HepG2 (cell line): ENCODE measurements around the gene ARID5B. TPM values are rescaled to one million over a fixed set of nuclear protein-coding genes. Genes with fewer than 3 reads are reported as not detected.
A peak's percentile ranks its signal among the peaks of the same experiment; 100 is the strongest.

Source experiments
- GFI1 ChIP-seq: sonication (generic); formaldehyde crosslinking; IDR thresholded peaks from 2 replicates; pipeline ENCODE4 v1.5.0; 2020; ENCODE audit warnings: missing genetic modification reagents, mild to moderate bottlenecking, borderline replicate concordance
- HBP1 ChIP-seq: IDR thresholded peaks from 2 replicates; pipeline ENCODE4 v1.6.1; 2016; ENCODE audit warnings: low read depth, control low read depth
- JUND ChIP-seq: sonication (generic); formaldehyde crosslinking; IDR thresholded peaks from 2 replicates; pipeline ENCODE4 v1.8.0; 2022; ENCODE audit warnings: mild to moderate bottlenecking, missing genetic modification reagents
- MXD4 ChIP-seq: IDR thresholded peaks from 2 replicates; pipeline ENCODE4 v1.6.1; 2016; ENCODE audit warnings: mild to moderate bottlenecking, missing biosample characterization, missing genetic modification reagents
- NFE2 ChIP-seq: sonication (generic); formaldehyde crosslinking; IDR thresholded peaks from 2 replicates; pipeline ENCODE4 v1.4.0; 2020; ENCODE audit warnings: missing genetic modification reagents
- NPAS2 ChIP-seq: sonication (generic); formaldehyde crosslinking; IDR thresholded peaks from 2 replicates; pipeline ENCODE4 v1.8.0; 2022; ENCODE audit warnings: mild to moderate bottlenecking, missing genetic modification reagents, borderline replicate concordance
- NR2F2 ChIP-seq: IDR thresholded peaks from 2 replicates; pipeline ENCODE4 v1.6.1; 2012; ENCODE audit warnings: low read depth, inconsistent platforms, borderline replicate concordance
- RARA ChIP-seq: IDR thresholded peaks from 2 replicates; pipeline ENCODE4 v1.6.1; 2016; ENCODE audit warnings: missing genetic modification reagents, missing compliant biosample characterization
- RBFOX2 ChIP-seq: fragments of 200-400 bp; formaldehyde crosslinking; IDR thresholded peaks from 2 replicates; pipeline ENCODE4 v1.6.1; 2017; ENCODE audit warnings: low read depth, mild to moderate bottlenecking, low read length
- RFX3 ChIP-seq: IDR thresholded peaks from 2 replicates; pipeline ENCODE4 v1.6.1; 2016; ENCODE audit warnings: missing biosample characterization, missing genetic modification reagents
- SOX5 ChIP-seq: IDR thresholded peaks from 2 replicates; pipeline ENCODE4 v1.6.1; 2016; ENCODE audit warnings: borderline replicate concordance
- SSRP1 ChIP-seq: IDR thresholded peaks from 2 replicates; pipeline ENCODE4 v1.6.1; 2016; ENCODE audit warnings: control low read depth
- STAG1 ChIP-seq: sonication (generic); formaldehyde crosslinking; IDR thresholded peaks from 2 replicates; pipeline ENCODE4 v1.4.0; 2020; ENCODE audit warnings: missing genetic modification reagents
- TRAFD1 ChIP-seq: sonication (generic); formaldehyde crosslinking; IDR thresholded peaks from 2 replicates; pipeline ENCODE4 v1.5.1; 2020; ENCODE audit warnings: missing genetic modification reagents, mild to moderate bottlenecking, borderline replicate concordance
- ZBTB21 ChIP-seq: sonication (generic); formaldehyde crosslinking; IDR thresholded peaks from 2 replicates; pipeline ENCODE4 v1.4.0; 2020; ENCODE audit warnings: missing genetic modification reagents
- ZFP91 ChIP-seq: sonication (generic); formaldehyde crosslinking; IDR thresholded peaks from 2 replicates; pipeline ENCODE4 v1.9.0; 2022; ENCODE audit warnings: missing genetic modification reagents, mild to moderate bottlenecking, borderline replicate concordance
- ZFY ChIP-seq: sonication (generic); formaldehyde crosslinking; IDR thresholded peaks from 2 replicates; pipeline ENCODE4 v1.4.0; 2020; ENCODE audit warnings: missing genetic modification reagents
- ZNF235 ChIP-seq: sonication (generic); formaldehyde crosslinking; IDR thresholded peaks from 2 replicates; pipeline ENCODE4 v1.8.1; 2023; ENCODE audit warnings: mild to moderate bottlenecking, missing genetic modification reagents, borderline replicate concordance
- ZNF414 ChIP-seq: sonication (generic); formaldehyde crosslinking; IDR thresholded peaks from 2 replicates; pipeline ENCODE4 v1.5.0; 2020; ENCODE audit warnings: missing genetic modification reagents
- ZNF484 ChIP-seq: sonication (generic); formaldehyde crosslinking; IDR thresholded peaks from 2 replicates; pipeline ENCODE4 v1.5.1; 2020; ENCODE audit warnings: mild to moderate bottlenecking, low read depth, missing genetic modification reagents, borderline replicate concordance
- ZNF547 ChIP-seq: sonication (generic); formaldehyde crosslinking; IDR thresholded peaks from 2 replicates; pipeline ENCODE4 v1.5.1; 2020; ENCODE audit warnings: mild to moderate bottlenecking, missing genetic modification reagents
- ZNF562 ChIP-seq: sonication (generic); formaldehyde crosslinking; IDR thresholded peaks from 2 replicates; pipeline ENCODE4 v1.8.0; 2022; ENCODE audit warnings: missing genetic modification reagents, borderline replicate concordance
- ZNF674 ChIP-seq: sonication (generic); formaldehyde crosslinking; IDR thresholded peaks from 2 replicates; pipeline ENCODE4 v1.5.0; 2020; ENCODE audit warnings: low read depth, mild to moderate bottlenecking, missing genetic modification reagents
- ZNF772 ChIP-seq: sonication (generic); formaldehyde crosslinking; IDR thresholded peaks from 2 replicates; pipeline ENCODE4 v1.5.0; 2020; ENCODE audit warnings: mild to moderate bottlenecking, missing genetic modification reagents
- ZNF850 ChIP-seq: sonication (generic); formaldehyde crosslinking; conservative IDR thresholded peaks from 2 replicates; pipeline ENCODE4 v1.9.0; 2021; ENCODE audit warnings: mild to moderate bottlenecking, missing genetic modification reagents
- polyA plus RNA-seq, 8 experiments: library from polyadenylated mRNA; depleted of rRNA in 3 of 8; stranded (reverse) in 7 of 8; unstranded in 1 of 8; fragments of >200 nt; fragmentation: Illumina TruSeq in 4 of 8; extraction: Trizol in 4 of 8; gene quantifications; 2 replicates each; pipeline versions ENCODE4 v1.2.1 to v1.2.3, GENCODE V29; 2011 to 2016; ENCODE audit warnings: low read depth in 4 of 8, missing spikeins in 1 of 8, mixed read lengths in 1 of 8; ENCODE audit not compliant: insufficient read depth in 1 of 8
- total RNA-seq, 5 experiments: library from RNA; depleted of rRNA; stranded (reverse); fragments of >200 nt; fragmentation: Illumina TruSeq; extraction: Trizol; gene quantifications; 2 replicates each; pipeline ENCODE4 v1.2.3, GENCODE V29; 2016; ENCODE audit warnings: low read depth in 1 of 5

The ARID5B gene
- total and polyA plus RNA-seq, 2 of the 13 experiments (the other 11 are each of a cell fraction or from before 2014, with no cell fraction given) = 6.2 to 21.1 TPM

GRCh38 chr10:62048919-62049623 is 147.6 kb downstream of the ARID5B start (continued):
- TF ChIP-seq ZNF674 (CRISPR knock-in tag) = peak; percentile 83
- TF ChIP-seq ZNF547 (CRISPR knock-in tag) = peak; percentile 89; the same call in 1 of the 2 replicates
- no peak for TF ChIP-seq GFI1
- peak; percentile 79 for TF ChIP-seq RARA (CRISPR knock-in tag)
- TF ChIP-seq SSRP1 = peak; percentile 90; the same call in 1 of the 2 replicates
- no peak for TF ChIP-seq NPAS2 (CRISPR knock-in tag)
- TF ChIP-seq ZNF235 (CRISPR knock-in tag) = no peak
- TF ChIP-seq STAG1 (CRISPR knock-in tag) = no peak
- no peak for TF ChIP-seq ZNF562 (CRISPR knock-in tag)
- 0 out of 2 replicates have a peak, but pooled peaks have one; percentile 52 for TF ChIP-seq HBP1
- no peak for TF ChIP-seq ZBTB21
- TF ChIP-seq ZFP91 (CRISPR knock-in tag) = peak; percentile 89
- peak; percentile 82 for TF ChIP-seq SOX5 (CRISPR knock-in tag)
- peak; percentile 24; the same call in 1 of the 2 replicates for TF ChIP-seq NR2F2
- no peak for TF ChIP-seq NFE2 (CRISPR knock-in tag)
- TF ChIP-seq ZNF772 (CRISPR knock-in tag) = peak; percentile 95
- TF ChIP-seq MXD4 (CRISPR knock-in tag) = peak; percentile 74; the same call in 1 of the 2 replicates
- peak; percentile 86; the same call in 1 of the 2 replicates for TF ChIP-seq TRAFD1
- TF ChIP-seq RFX3 (CRISPR knock-in tag) = no peak
- no peak for TF ChIP-seq ZNF484 (CRISPR knock-in tag)
- TF ChIP-seq ZFY (CRISPR knock-in tag) = peak; percentile 61
- peak; percentile 36; the same call in 1 of the 2 replicates for TF ChIP-seq JUND
- peak; percentile 29; the same call in 1 of the 2 replicates for TF ChIP-seq RBFOX2
- no peak for TF ChIP-seq ZNF414
- TF ChIP-seq ZNF850 (CRISPR knock-in tag) = no peak
